Superior temporal gyrus (tissue), 1 donor: ENCODE results near the gene PDE6B.

Experiments used
- DNase-seq: peaks from one replicate; pipeline ENCODE4 v3.0.0-alpha.2; 2016; ENCODE audit errors: extremely low spot score

PDE6B gene

DNA sequence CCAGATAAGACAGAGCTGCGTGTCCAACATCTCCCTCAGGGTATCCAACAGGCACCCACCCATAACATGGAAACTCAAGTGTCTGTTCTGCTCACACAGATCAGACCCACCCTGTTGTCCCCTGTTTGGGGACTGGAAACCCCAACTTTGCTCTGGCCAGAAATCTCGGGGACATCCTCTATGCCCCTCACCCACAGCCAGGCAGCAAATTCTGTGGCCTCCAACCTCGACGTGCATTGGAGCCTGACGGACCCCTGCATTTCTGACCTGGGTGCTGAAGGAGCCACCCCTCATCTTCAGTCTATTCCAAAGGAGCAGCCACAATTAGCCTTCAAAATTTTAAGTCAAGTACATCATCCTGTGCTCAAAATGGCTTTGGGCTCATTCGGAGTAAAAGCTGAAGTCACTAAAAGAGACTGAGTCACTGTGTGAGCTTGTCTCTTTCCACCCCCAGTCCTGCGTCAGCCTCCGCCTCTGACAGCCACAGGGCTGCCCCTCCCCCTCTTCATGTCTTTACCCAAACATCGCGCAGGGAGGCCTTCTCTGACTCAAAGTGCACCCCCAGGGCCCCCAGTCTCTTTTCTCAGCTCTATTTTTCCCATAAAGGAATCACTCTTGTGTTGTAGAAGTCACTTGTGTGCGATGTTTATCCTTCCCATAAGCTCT is 24.4 kb upstream of the PDE6B start:
- DNase-seq: no peak

DNA sequence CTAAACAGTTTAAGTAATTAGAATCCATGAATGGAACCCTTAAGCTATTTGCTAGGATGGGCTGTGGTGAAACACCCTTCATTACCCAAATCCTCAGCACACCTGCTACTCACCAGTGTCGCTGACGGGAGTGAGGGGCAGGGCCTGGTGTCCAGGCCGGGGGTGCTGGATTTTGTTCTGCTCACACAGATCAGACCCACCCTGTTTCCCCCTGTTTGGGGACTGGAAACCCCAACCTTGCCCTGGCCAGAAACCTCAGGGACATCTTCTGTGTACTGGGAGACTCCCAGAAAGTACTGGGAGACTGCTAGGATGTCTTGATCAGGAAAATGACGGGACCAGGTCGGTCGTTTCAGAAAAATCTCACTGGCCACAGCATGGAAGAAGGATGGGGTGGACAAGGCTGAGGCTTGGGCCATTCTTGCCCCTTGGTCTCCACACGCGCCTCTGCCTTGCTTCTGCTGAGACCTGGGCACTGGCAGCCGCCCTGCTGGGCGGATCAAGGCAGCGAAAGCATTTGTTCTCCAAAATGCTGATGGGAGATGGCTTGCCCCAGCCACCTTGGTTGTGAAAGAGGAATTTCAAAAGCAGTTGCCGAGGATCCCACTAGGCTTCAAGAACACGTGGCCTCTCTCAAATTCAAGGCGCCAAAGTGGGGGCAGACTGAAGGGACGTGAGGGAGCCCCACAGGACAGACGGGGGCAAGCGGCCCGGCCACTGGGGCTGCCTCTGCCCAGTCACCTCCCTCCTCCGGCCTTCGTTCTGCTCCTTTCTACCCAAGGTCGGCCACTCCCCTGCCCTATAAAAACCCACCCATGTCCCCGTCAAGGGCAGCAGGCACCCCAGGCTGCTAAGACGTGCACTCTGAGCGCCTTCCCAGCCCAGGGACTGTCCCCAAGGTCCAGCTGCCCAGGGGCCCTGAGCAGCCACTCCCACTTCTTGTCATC is 23.5 kb upstream of the PDE6B start:
- no peak for DNase-seq

DNA sequence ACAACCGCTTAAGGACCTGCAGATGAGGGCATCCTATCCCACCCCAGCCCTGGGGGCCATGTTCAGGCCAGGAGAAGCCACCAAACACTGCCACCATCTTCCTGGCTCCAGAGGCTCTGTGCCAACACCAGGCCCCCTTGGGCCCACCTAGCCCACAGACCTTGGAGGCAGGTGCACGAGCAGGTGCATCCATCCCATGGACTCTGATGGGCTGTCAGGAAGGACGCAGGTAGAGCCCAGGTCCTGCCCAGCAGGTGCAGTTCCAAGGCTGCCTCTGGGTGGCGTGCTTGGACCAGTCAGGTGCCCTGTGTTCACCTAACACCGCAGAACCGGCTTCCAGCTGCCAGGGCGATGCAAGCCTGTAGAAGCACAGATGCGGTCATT is 22.8 kb upstream of the PDE6B start:
- peak; percentile 56 for DNase-seq

DNA sequence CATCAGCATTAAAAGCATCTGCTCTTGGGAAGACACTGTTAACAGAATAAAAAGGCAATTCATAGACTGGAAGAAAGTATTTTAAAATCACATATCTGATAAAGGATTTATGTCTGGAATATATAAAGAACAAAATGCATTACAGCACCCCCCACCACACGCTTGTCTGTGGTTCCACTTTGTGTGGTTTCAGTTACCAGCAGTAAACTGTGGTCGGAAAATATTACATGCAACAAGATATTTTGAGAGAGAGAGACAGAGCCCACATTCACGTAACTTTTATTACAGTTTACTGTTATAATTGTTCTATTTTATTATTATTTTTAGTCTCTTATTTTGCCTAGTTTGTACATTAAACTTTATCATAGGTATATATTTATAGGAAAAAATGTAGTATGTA is 21.2 kb upstream of the PDE6B start:
- no peak for DNase-seq

DNA sequence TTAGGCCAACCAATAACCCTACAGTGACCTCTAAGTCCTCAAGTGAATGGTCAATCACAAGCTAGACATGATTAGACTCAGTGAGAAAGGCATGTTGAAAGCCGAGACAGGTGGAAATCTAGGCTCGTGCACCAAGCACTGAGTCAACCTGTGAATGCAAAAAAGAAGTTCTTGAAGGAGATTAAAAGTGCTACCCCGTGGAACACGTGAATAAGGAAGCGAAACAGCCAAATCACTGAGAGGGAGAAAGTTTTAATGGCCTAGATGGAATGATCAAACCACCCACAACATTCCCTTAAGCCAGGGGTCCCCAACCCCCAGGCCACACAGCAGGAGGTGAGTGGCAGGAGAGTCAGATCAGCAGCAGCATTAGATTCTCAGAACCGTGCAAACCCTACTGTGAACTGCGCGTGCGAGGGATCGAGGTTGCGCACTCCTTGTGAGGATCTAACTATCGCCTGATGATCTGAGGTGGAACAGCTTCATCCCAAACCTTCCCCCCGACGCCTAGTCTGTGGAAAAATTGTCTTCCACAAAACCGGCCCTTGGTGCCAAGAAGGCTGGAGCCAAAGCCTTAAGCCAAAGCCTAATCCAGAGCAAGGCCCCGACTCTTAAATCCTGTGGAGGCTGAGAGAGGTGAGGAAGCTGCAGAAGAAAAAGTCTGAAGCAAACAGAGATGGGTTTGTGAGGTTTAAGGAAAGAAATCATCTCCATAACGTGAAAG is 19.5 kb upstream of the PDE6B start:
- DNase-seq: no peak

DNA sequence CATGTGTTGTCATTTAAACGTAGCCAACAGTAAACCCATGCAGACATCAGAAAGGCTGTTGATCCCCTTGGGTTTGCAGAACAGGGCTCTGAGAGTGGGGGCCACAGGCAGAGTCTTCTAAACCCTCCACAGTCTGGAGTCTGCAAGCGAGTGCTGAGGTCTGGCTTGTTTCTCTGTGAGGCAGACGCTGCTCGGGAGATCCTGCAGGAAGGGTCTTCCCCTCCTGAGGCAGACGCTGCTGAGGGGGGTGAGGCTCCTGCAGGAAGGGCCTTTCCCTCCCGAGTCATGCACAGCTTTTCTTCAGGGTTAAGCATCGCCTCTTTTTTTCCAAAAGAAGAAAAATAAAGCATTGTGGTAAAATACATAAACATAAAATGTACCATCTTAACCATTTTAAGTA is 17.1 kb upstream of the PDE6B start:
- no peak for DNase-seq

DNA sequence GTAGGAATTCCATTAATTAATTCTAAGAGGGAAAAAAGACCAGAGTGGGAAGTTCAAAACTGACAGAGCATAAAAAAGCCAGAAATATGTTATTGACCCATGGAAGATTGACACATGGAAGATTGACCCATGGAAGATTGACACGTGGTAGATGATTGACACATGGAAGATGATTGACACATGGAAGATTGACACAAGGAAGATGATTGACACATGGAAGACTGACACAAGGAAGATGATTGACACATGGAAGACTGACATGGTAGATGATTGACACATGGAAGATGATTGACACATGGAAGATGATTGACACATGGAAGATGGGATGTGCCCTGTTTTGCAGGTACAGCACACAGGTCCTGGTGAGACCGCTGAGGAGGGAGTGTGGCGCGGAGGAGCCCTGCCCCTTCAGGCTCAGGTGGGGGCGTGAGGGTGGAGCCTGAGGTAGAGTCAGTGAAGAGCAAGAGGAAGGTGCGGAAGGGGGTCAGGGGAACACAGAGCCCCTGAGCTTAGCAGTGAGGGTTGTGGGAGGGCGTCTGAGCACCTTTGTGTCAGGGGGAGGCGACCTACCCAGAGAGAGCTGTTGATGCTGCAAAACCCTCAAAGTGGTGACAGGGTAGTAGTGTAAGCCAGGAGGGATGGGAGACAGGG is 15.8 kb upstream of the PDE6B start:
- DNase-seq: no peak

DNA sequence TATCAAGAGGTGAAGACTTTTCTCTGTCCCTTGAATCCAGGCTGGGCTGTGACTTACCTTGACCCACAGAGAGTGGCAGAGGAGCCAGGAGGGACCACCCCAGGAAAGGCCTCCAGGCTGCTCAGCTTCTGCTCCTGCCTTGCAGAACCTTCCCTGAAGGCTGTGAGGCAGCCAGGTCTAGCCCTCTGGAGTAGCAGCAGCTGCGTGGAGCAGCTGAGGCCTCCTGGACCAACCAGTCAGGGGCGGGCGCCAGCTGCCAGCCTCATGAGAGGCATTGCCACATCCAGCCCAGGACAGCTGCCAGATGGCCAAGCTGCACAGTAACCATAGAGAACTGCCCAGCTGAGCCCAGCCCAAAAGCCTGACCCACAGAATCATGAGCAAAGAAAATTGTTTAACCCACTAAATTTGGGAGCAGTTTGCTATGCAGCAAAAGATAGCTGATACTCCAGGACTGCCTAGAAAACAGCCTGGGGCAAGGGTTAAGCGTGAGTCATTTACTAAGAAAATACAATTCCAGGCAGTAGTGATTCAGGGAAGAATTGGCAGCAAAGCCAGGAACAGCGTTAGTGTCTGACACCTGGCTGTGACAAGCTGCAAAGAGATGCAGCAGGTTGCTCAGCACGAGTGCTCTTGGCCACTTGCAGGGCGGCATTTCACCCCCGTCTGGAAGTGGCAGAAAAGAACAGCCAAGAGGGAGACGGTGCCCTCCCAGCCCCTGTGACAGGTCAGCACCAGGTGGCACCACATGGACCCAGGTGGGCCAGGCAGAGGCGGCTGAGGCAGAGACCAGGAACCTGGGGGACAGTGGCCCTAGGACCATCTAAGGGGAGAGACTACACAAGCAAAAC is 14.7 kb upstream of the PDE6B start:
- no peak for DNase-seq

DNA sequence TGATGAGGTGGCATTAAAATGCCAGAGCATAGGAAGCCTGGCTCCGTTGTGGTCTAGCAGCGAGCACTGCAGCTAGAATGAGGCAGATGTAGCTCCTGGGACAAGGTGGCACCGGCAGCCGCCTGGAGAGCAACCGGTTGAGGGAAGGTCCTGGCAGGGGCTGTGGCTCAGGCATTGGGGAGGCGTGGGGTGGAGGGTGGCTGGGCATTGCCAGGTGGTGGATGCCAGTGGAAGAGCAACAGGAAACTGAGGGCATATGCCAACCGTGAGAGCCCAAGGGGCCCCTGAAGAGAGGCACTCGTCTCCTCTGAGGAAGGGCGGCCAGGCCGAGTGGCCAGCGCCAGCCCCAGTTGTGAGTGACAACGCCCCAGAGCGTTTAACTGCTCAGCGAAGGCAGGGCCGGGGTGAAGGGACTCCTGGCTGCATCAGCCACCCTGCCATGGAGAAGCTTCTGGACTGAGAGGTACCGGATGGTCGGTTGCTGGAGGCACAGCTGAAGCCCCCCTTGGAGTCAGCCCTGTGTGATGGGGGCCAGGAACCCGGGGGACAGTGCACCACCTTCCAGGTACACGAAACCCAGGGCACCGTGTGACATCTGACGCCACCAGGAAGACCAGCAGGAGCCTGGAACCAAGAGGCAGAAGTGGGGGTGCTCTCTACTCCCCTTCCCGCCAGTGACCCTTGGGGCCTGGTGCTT is 13.2 kb upstream of the PDE6B start:
- DNase-seq: no peak

DNA sequence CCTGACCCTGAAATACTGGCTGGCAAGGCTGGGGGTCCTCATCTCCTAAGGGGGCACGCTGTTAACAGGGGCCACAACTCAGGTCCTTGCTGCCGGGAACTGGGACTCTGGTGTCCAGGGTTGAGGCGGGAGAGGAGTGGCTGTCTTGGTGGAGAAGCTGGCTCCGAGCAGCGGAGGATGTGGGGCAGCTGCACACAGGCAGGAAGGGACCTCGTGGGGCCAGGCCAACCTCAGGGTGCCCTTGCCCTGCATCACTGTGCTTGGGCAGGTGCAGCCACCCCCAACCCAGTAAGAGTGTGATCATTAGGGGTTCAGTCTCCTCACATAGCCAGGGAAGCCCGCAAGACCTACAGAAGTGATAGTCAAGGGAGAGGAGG is 12.6 kb upstream of the PDE6B start:
- no peak for DNase-seq

DNA sequence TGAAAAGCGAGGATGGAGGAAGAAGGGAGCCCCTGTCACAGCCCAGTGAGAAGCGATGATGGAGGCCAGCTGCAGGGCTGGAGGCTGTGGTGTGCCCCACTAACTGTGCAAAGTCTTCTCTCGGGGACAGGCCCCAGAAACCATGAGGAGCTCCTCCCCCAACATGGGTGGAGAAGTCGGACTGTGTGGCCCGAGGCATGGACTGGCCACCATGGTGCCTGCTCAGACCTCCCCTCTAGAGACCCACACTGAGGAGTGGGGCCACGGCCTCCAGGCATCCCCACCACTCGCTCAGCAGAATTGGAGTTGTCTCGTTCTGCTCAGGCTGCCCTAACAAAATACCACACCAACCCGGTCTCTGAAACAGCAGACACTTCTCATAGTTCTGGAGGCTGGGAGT is 12.2 kb upstream of the PDE6B start:
- DNase-seq: no peak

DNA sequence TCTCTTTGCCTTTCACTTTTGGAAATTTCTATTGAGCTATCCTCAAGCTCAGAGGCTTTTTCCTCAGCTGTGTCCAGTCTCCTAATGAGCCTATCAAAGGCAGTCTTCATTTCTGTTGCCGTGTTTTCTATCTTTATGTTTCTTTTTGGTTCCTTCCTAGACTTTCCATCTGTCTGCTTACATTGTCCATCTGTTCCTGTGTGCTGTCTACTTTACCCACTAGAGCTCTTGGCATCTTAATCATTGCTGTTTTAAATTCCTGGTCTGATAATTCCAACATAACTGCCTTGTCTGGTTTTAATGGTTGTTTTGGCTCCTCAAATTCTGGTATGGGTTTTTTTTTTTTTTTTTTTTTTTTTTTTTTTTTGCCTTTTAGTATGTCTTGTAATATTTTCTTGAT is 9.3 kb upstream of the PDE6B start:
- DNase-seq: no peak

DNA sequence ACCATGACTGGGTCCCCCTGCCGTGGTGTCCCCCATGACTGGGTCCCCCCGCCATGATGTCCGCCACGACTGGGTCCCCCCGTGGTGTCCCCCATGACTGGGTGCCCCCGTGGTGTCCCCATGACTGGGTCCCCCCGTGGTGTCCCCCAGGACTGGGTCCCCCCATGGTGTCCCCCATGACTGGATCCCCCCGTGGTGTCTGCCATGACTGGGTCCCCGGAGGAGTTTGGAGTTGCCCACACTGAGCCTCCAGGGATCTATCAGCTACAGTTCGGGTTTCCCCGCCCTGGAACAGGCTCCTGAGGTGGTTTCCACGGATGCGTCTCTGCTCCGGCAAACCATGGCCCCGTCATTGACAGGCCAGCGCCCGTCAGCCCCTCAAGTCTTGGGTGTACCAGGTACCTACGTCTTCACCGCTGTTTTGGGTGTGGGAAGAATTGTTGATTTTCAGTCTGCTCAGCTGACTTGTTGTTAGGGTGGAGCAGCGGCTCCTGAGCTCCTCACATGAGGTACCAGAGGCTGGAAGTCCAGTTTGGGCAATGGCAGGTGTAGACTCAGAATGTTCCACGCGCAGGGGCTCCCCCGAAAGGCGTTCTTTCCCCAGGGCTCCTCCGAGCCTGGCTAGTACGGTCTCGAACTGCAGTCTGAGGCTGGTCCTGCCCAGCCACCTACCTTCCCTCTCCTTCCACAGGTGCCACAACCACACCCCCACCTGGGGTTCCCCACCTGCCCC is 8.3 kb upstream of the PDE6B start:
- no peak for DNase-seq

DNA sequence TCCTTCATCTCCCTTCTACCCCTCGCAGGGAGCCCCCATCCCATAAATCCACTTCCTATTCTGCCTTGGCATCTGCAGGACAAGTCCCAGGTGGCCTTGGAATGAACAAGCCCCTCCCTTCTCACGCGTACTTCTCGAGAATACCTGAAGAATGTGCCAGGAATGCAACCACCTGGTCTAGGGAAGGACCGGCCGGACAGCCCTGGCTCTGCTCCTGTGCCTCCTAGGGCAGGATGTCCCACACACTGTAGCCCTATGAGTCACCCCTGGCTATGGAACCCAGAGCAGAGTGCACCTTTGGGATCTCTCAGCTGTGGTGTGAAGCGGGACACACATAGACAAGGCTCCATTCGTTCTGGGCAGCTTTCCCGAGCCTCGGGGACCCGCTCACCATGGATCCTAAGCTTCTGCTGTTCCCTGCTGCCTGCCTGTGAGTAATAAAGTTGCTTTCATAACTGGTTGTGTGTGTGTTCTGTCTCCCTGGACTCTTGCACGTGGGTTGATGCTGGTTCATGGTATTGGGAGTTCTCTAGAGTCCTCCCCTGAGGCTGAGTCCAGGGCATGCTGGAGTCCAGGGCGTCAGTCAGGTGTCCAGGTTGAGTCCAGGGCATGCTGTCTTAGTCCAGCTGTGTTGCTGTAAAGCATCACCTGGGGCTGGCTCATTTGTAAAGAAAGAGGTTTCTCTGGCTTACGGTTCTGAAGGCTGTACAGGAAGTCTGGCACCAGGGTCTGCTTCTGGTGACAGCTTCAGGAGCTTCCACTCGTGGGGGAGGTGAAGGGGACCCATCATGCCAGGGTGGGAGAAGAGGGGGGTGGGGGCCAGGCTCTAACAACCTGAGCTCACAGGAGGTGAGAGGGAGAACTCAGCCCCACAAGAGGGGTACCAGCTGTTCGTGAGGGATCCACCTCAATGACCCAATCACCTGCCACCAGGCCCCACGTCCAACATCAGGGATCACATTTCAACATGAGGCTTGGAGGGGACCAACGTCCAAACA is 7.4 kb upstream of the PDE6B start:
- DNase-seq: no peak

DNA sequence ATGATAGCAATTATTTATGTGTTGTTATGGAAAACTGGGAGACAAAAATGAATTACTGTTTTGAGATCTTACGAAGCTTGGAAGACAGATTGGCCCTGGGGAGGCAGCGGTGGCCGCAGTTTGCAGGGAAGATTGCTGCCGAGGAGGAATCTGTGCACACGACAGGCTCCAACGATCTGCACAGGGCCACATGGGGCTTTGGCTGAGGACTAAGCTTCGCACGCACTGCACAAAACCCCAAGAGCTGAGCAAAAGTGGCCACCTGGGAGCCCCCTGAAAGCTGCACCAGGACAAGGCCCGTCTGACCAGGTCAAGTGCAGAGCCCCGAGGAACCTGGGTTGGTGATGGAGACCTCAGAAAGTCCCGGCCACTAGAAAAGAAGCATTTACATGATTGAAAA is 5.2 kb upstream of the PDE6B start:
- DNase-seq: no peak

DNA sequence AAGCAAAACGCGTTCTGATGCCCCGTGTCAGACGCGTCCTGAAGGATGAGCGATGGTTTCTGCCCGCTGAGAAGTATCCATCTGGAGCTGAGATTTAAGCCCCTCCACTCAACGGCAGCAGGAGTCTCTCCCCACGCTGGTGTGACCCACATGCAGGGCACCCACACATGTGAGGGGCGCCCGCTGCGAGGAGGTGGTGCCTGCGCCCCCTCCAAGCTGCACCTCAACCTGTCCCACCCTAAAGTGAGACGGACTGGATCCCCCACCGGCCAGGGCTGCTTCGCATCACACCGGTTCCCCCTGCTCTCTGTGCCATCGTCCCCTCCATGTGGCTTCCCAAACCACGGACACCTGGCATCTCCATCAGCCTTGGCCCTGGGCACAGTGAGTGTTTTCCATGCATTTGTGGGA is 4.5 kb upstream of the PDE6B start:
- DNase-seq: no peak

DNA sequence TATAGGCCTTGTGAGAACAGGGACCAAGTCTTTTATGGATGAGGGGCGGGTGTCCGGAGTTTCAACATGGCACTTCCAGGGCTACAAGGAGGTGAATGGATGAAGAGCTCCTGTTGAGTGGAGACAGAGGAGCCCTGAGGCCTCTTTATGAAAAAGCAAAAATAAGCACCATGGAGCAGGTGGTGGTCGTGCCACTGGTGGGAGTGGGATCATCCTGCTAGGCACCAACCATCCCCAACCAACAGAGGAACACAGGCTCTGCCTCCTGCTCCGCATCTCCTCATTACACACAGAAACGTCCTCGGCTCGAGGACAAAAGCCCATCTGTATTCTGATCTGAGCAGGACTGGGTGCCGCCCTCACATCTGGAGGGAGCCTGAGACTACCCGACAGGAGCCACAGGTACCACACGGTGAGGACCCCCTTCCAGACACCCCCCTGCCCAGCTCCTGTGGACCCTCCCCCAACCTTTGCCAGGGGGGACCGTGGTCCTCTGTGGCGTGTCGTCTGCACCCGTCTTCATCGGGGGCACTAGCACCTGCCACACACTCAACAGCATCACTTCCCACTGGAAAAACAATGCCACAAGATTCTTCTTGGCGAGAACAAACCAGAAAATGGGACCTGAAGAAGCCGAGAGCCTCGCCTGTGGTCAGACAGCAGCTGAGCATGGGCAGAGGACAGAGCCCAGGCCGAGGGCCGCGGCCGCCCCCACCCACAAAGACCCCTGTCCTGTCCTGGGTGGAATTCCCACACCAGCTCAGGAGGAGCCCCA is 3.9 kb upstream of the PDE6B start:
- DNase-seq: no peak
